Measurements from ENCODE around the gene AP2S1.
"Not testable (repeated sequence)": the region's sequence is repeated elsewhere in the genome, so short reads cannot be mapped to it uniquely, and the experiment has no call there.

AP2S1 gene

GRCh38 chr19:46824890-46825730 is 25.5 kb downstream of the AP2S1 start:
- DNase-seq (ENCODE audit: low read depth): peak; percentile 46
- H3K4me3 ChIP-seq (ENCODE audit: low read depth, low read length): no peak overlapping the region
- no peak for TF ChIP-seq CTCF (IDR thresholded peaks at IDR 0.05; ENCODE audit: low read depth, low read length, missing control alignments)

DNA sequence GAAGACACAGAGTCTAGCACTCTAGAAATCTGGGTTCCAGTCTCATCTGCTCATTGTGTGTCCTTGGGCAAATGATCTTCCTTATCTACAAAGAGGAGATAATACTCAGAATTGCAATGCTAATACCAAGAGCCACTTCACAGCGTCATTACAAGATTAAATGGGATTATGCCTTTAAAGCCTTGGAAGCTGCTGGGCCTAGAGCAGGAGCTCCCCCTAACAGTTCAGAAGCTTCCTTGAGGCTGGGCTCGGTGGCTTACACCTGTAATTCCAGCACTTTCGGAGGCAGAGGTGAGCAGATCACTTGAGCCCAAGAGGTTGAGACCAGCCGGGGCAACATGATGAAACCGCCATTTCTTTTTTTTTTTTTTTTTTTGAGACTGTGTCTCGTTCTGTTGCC is 27.6 kb downstream of the AP2S1 start:
- H3K4me3 ChIP-seq (ENCODE audit: low read depth, low read length): no peak overlapping the region
- DNase-seq (ENCODE audit: low read depth): no peak
- TF ChIP-seq CTCF (IDR thresholded peaks at IDR 0.05; ENCODE audit: low read depth, low read length, missing control alignments): no peak

DNA sequence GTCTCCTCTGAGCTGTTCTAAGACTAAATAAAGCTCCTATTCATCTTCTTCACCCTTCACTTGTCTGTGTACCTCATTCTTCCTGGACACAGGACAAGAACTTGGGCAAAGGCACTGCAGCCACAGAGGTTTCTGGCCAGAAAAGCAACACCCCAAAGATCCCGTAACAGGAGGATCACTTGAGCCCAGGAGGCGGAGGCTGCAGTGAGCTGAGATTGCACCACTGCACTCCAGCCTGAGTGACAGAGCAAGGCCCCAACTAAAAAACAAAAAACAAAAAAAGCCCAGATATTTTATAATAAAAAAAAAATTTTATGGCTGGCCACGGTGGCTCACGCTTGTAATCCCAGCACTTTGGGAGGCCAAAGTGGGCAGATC is 28.2 kb downstream of the AP2S1 start:
- not testable (repeated sequence) for DNase-seq (ENCODE audit: low read depth); H3K4me3 ChIP-seq (ENCODE audit: low read depth, low read length)

DNA sequence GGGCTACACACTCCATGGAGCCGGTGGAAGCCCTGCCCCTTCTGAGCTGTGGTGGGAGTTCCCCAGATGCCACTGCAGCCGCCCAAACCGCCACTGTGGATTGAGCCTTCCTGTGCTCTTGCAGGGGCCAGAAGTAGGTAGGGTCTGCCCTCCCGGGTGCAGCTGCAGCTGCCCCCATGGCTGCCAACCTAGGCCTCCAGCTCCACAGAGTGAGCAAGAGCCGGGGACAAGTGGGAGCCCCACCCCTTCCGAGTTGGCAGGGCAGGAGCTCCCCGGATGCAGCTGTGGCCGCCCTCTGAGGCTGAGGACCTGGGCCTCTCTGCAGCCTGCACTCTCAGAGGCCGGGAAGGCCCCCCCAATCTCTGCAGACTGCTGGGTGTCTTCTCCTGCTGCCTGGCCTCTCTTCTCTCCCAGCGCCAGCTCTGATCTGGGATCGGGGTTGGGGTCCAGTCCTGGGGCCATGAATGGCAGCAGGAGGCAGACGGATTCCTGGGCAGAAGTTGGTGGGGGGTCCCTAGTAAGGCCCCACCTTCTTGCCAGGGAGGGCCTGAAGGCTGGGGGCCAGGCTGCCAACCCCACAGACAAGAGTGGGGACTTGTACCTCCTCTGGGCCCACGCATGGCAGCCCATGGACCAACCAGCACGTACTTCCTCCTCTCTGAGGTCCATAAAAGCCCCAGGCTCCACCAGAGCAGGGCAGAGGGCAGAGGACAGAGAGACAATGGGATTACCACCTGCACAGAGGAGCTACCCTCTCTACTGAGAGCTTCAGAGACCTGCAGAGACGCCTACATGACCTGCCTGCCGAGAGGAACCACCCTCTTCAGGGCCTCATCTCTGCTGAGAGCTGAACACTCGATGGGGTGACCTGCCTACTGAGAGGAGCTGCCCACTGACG is 28.9 kb downstream of the AP2S1 start:
- H3K4me3 ChIP-seq (ENCODE audit: low read depth, low read length): peak overlapping the region; percentile 12; the same call in 1 of the 2 replicates
- TF ChIP-seq CTCF (IDR thresholded peaks at IDR 0.05; ENCODE audit: low read depth, low read length, missing control alignments): no peak
- DNase-seq (ENCODE audit: low read depth): peak; percentile 43

DNA sequence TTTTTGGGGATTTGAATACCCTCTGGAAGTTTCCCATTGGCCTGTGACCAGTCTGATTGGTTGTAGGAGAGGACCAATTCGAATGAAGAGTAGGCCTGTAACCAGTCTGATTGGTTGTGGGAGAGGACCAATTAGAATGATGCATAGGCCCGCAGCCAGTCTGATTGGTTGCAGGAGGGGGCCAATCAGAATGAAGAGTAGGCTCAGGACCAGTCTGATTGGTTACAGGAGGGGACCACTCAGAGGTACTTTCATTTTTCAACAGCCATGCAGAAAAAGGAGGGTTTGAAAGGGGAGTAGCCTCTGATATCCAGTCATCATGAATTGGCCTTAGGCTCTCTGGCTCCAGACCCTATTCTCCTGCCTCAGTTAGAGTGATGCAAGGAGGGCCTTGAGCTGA is 31.8 kb downstream of the AP2S1 start:
- TF ChIP-seq CTCF (IDR thresholded peaks at IDR 0.05; ENCODE audit: low read depth, low read length, missing control alignments): no peak
- H3K4me3 ChIP-seq (ENCODE audit: low read depth, low read length): no peak overlapping the region
- DNase-seq (ENCODE audit: low read depth): no peak

- TF ChIP-seq CTCF (IDR thresholded peaks at IDR 0.05; ENCODE audit: low read depth, low read length, missing control alignments): no peak
- H3K4me3 ChIP-seq (ENCODE audit: low read depth, low read length): no peak overlapping the region
- DNase-seq (ENCODE audit: low read depth): no peak
Observed at GRCh38 chr19:46815833-46816627, 34.6 kb downstream of the AP2S1 start.

Measured in GM12864 (cell line).